ENCODE data around the gene CFAP100. TPM values are rescaled to one million over a fixed set of nuclear protein-coding genes. Genes with fewer than 3 reads are reported as not detected.

CFAP100 gene
- total RNA-seq, 1 donor from 2014 or later: not detected

- H3K79me2 ChIP-seq (ENCODE audit: low read depth): no peaks in the 10 kb centered on the region
- H3K36me3 ChIP-seq: no peaks in the 10 kb centered on the region
- H3K4me3 ChIP-seq: no peak overlapping the region
- peaks cover 3% of the 10 kb centered on the region for H3K27me3 Mint-ChIP-seq (ENCODE audit: insufficient read depth, low read depth)
- H3K4me3 Mint-ChIP-seq: no peak overlapping the region
- no peaks in the 10 kb centered on the region for H3K27me3 ChIP-seq
- TF ChIP-seq EZH2phosphoT487 (IDR thresholded peaks at IDR 0.05) (no peak), EZH2 (IDR thresholded peaks at IDR 0.05) (no peak), CTCF (IDR thresholded peaks at IDR 0.05) (no peak)
- no peaks in the 10 kb centered on the region for H3K9me3 ChIP-seq (ENCODE audit: low read depth)
- no peaks in the 10 kb centered on the region for H3K9me3 Mint-ChIP-seq
- no peak overlapping the region for H3K27ac Mint-ChIP-seq
- no peak overlapping the region for H3K4me2 ChIP-seq
- H3K4me1 ChIP-seq: no peaks in the 10 kb centered on the region
- no peak overlapping the region for H3K9ac ChIP-seq
- H4K20me1 ChIP-seq (ENCODE audit: low read depth): peaks cover 4% of the 10 kb centered on the region
- DNase-seq (ENCODE audit: low spot score): no peak
- no peaks in the 10 kb centered on the region for H3F3A ChIP-seq (ENCODE audit: low read depth)
- no peaks in the 10 kb centered on the region for H3K36me3 Mint-ChIP-seq
- no peak overlapping the region for H3K27ac ChIP-seq
- no peak overlapping the region for H2AFZ ChIP-seq (replicated peaks)
- peaks cover 12% of the 10 kb centered on the region for H3K4me1 Mint-ChIP-seq
Measured at GRCh38 chr3:126349071-126349470, 45.6 kb upstream of the CFAP100 start.

- no peak overlapping the region for H3K4me3 Mint-ChIP-seq
- H3K27me3 ChIP-seq: no peaks in the 10 kb centered on the region
- DNase-seq (ENCODE audit: low spot score): no peak
- H4K20me1 ChIP-seq (ENCODE audit: low read depth): peaks cover 4% of the 10 kb centered on the region
- peaks cover 3% of the 10 kb centered on the region for H3K27me3 Mint-ChIP-seq (ENCODE audit: insufficient read depth, low read depth)
- no peak overlapping the region for H3K27ac ChIP-seq
- no peaks in the 10 kb centered on the region for H3K36me3 Mint-ChIP-seq
- no peaks in the 10 kb centered on the region for H3K36me3 ChIP-seq
- H3K4me1 ChIP-seq: no peaks in the 10 kb centered on the region
- no peak for TF ChIP-seq EZH2phosphoT487 (IDR thresholded peaks at IDR 0.05)
- TF ChIP-seq CTCF (IDR thresholded peaks at IDR 0.05): no peak
- no peak for TF ChIP-seq EZH2 (IDR thresholded peaks at IDR 0.05)
- H3K9me3 Mint-ChIP-seq: no peaks in the 10 kb centered on the region
- H3K9me3 ChIP-seq (ENCODE audit: low read depth): no peaks in the 10 kb centered on the region
- H3K27ac Mint-ChIP-seq: no peak overlapping the region
- H3K79me2 ChIP-seq (ENCODE audit: low read depth): peaks cover 1% of the 10 kb centered on the region
- H3K4me2 ChIP-seq: no peak overlapping the region
- no peak overlapping the region for H2AFZ ChIP-seq (replicated peaks)
- no peak overlapping the region for H3K4me3 ChIP-seq
- peaks cover 16% of the 10 kb centered on the region for H3K4me1 Mint-ChIP-seq
- no peak overlapping the region for H3K9ac ChIP-seq
- no peaks in the 10 kb centered on the region for H3F3A ChIP-seq (ENCODE audit: low read depth)
Measured at GRCh38 chr3:126349611-126350501, 44.9 kb upstream of the CFAP100 start.

GRCh38 chr3:126350502-126351085, 44.1 kb upstream of the CFAP100 start:
- Histone ChIP-seq H3F3A (ENCODE audit: low read depth) (peaks cover 2% of the 10 kb centered on the region), H3K9ac (no peak overlapping the region), H3K4me3 (no peak overlapping the region), H2AFZ (replicated peaks) (no peak overlapping the region), H3K79me2 (ENCODE audit: low read depth) (peaks cover 6% of the 10 kb centered on the region), H3K27ac (no peak overlapping the region), H4K20me1 (ENCODE audit: low read depth) (peaks cover 11% of the 10 kb centered on the region), H3K9me3 (ENCODE audit: low read depth) (no peaks in the 10 kb centered on the region), H3K36me3 (no peaks in the 10 kb centered on the region), H3K4me1 (peaks cover 4% of the 10 kb centered on the region), H3K4me2 (no peak overlapping the region), H3K27me3 (no peaks in the 10 kb centered on the region)
- Mint-ChIP-seq H3K27me3 (ENCODE audit: insufficient read depth, low read depth) (peaks cover 3% of the 10 kb centered on the region), H3K4me3 (no peak overlapping the region), H3K4me1 (peaks cover 21% of the 10 kb centered on the region), H3K27ac (no peak overlapping the region), H3K36me3 (no peaks in the 10 kb centered on the region), H3K9me3 (no peaks in the 10 kb centered on the region)
- DNase-seq (ENCODE audit: low spot score): no peak
- TF ChIP-seq EZH2 (IDR thresholded peaks at IDR 0.05) (no peak), CTCF (IDR thresholded peaks at IDR 0.05) (no peak), EZH2phosphoT487 (IDR thresholded peaks at IDR 0.05) (no peak)

All from neural progenitor cell (in vitro differentiated cells).